T-helper 2 cell treated with Interferon-gamma antibody and Interleukin-4, amounts not matched to agents 100 ng/mL and 5 ng/mL, for 36 hours (primary cell): Measurements from ENCODE around the gene ST3GAL2. TPM values are rescaled to one million over a fixed set of nuclear protein-coding genes. Genes with fewer than 3 reads are reported as not detected.

Source experiments
- intact Hi-C: fragments of 100-400 bp; cut with micrococcal nuclease; formaldehyde crosslinking; loops from one replicate; pipeline ENCODE4 v1.15.1; 2023
- total RNA-seq: library from RNA; stranded (reverse); gene quantifications from 2 replicates; pipeline ENCODE4 v1.2.3, GENCODE V29; 2022

ST3GAL2 gene
- total RNA-seq, 1 donor from 2014 or later: 25.7 TPM

DNA sequence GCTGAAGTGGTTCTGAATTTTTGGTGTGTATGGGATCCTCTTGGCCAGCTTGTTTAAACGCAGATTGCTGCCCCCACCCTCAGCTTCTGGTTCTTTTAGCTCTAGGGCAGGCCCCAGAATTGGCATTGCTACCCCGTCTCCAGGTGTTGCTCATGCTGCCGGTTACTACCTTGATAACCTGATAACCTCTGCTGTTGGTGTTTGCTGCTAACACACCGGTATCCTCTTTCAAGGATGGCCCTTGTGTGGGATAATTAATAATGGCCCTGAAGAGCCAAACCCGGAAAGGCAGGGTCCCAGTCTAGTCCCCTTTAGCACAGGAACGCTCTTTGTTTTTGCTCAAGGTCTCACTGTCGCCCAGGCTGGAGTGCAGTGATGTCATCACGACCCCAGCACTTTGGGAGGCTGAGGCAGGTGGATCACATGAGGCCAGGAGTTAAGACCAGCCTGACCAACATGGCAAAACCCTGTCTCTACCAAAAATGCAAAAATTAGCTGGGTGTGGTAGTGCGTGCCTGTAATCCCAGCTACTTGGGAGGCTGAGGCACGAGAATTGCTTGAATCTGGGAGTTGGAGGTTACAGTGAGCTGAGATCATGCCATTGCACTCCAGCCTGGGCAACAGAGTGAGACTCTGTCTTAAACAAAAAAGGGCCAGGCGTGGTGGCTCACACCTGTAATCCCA is 1.3 kb upstream of the ST3GAL2 start:
- intact Hi-C loops: no loop called here

DNA sequence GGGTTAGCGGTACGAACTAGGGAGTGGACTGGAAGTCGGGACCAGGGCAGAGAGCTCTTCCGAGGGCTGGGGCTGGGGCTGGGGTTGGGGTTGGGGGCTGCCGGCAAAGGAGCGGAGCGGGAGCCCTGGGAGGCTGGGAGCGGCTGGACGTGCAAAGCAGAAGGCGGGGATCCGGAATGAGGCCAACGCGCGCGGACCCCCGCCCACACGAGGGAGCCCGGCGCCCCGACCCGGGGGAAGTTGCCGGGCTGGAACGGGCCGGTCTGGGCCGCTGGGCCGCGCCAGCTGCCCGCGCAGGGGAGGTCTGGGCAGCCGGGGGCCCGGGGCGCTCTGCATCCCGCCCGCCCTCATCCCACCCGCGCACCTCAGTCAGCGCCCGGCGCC is 323 bp downstream of the ST3GAL2 start:
- intact Hi-C loops: loop anchor here (10.0 kb wide), 1 partner anchor 86 kb away; the partner anchor contains the start of genes COG4 and SF3B3

DNA sequence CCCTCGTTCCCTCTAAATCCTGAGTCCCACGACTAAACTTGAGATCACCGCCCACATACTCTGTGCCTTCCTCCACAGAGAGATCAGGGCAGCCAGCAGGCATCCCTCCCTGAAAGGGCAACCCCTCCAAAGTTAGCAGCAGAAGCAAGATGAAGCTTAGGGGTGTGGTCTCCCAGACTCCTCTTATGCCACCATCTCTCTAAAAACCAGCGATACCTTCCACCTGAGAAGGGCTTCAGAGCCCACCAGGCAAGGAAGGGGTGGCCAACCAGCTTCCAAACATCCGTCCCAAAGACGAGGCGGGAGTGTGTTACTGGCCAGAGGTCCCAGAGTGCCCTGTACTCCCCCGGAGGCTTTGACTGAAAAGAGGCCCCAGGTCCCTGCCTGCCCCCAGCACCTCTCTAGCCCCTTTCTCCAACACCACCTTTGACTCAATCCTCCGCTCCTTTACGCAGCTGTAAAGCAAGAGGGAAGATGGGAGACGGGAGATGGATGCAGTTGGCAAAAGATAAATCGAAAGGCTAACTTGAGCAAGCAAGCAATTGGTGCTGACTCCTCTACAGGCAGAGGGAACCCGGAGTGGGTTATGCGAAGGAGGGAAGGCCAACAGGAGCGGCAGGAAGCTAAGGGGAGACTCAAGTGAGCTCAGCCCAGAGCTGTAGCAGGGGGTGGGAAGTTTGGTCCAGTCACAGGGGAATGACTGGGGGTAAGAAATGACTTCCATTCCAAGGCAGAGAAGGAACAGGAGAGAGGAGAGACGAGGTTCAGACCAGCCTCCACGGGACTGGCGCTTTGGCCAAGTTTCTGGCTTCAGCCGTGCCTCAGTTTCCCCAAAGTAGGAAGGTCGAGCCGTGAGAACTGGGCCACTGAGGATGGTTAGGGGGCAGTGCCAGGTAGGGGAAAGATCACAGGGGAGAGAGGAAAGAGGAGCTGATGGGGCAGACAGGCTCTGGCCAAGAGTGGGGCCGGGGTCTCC is 1.0 kb downstream of the ST3GAL2 start:
- intact Hi-C loops: loop anchor here (10.0 kb wide), 1 partner anchor 87 kb away; the partner anchor contains the start of genes COG4 and SF3B3

DNA sequence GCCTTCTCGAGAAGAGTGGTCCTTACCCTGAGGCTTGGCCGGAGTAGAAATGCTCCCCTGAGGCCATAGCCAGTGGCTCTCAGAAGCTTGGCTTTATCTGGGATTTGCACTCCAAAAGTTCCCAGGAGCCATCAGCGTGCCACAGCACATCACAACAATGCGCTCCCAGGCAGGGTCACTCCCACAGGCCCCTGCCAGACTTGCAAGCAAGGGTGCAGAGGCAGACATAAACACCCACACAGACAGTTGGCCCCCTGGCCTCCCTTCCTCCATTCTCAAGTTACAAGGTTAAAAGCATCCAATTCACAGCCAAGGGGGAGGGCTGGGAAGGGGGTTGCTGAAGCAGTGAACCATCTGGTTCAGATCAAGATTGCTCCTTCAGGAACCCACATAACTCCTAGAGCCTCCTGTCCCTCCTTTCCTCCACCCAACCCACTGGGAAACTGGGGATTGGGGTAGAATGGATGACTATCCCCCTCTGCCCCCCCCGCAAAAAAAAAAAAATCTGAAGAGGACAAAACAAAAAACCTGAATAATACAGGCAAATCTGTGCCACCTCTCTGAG is 1.8 kb downstream of the ST3GAL2 start:
- intact Hi-C loops: loop anchor here (10.0 kb wide), 1 partner anchor 88 kb away; the partner anchor contains the start of genes COG4 and SF3B3

DNA sequence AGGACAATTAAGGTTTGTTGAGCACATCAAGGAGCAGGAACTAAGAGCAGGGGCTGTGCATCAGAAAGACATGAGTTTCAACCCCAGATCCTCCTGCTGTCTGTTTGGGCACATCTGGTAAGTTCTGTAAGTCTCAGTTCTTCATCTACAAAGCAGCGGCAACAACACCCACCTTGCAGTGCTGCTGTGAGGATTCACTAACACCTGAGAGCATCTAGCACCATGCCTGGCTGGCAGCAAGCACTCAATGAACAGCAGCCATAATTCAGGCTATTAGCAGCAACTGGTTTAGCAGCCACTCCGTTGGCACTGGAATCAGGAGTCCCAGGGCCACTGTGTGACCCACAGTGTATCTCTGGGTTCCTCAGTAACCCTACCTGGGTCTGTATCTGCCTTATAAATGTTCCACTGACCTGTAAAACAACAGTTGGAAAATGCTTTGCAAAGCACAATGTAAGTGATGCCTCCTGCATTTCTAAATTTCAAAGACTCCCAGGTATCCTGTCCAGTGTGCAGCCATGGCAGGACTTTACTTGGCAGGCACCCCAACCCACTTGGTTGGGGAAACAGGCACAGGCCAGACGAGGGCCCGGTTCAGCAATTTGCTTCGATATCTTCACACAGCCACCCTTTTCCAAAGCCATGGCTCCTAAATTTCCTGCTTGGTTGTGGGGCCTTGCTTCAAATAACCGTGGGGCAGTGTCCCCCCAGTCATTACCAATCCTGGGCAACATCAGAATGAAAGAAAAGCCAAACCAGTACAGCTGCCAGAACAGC is 4.2 kb downstream of the ST3GAL2 start:
- intact Hi-C loops: loop anchor here (10.0 kb wide), 1 partner anchor 90 kb away; the partner anchor contains the start of genes COG4 and SF3B3

DNA sequence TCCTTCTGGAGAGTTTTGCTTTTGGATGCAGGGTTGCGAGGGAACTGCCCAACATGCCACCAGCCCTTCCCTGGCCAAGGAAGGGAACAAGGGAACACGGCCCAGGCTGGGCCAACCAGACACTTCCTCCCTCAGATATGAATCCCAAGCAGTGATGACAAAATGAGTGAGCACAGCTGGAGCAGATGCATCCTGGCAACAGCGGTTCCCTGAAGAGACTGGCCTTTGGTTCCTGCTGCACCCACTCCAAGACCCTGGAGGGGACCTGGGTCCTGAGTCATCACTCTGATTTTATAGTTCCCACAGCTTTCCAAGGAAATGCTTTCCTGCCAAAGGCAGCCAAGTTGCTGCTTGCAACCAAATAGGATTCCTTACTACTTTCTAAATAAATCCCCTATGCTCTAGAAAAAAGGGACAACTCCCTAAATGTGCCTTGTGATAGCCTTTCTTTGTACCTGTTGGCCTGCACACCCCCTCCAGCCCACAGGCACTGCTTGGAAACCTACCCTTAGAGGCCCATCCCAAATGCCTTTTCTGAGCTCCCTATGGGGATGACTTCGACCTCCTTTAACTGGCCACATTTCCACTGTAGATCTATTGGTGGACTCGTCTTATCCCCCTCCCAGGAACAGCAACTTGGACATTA is 5.3 kb downstream of the ST3GAL2 start:
- intact Hi-C loops: loop anchor here (10.0 kb wide), 1 partner anchor 91 kb away; the partner anchor contains the start of genes COG4 and SF3B3

DNA sequence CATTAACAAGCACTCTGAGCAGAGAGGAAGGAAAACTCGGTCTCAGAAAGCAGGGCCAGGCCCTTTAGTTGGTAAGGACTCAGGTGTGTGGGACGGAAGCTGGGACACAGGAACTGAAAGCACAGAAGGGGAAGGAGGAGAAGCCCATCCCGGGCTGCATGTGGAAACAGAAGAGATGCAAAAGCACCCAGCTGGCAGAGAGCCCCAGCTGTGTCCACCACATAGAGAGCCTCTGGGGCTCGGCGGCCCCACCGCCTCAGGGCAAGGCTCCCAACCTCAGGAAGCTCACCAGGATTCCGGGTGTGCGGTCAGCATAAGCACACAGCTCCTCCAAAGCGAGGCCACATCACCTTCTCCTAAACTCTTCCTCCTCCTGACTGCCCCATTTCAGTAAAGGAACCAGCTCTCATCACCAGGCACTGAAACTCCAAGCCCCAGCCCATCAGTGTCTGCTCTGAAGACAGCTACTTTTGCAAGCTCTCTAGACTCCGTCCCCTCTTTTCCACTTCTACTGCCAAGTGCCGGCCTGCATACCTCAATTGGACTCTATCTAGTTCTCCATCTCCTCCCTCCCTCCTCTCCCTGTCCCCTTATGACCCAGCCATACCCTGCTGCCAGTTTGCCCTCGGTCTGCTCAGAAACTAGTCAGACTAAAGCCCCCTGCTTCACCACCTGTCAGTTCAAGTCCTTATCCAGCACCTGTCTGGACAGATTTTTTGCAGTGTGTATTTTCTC is 6.0 kb downstream of the ST3GAL2 start:
- intact Hi-C loops: loop anchor here (10.0 kb wide), 1 partner anchor 92 kb away; the partner anchor contains the start of genes COG4 and SF3B3

DNA sequence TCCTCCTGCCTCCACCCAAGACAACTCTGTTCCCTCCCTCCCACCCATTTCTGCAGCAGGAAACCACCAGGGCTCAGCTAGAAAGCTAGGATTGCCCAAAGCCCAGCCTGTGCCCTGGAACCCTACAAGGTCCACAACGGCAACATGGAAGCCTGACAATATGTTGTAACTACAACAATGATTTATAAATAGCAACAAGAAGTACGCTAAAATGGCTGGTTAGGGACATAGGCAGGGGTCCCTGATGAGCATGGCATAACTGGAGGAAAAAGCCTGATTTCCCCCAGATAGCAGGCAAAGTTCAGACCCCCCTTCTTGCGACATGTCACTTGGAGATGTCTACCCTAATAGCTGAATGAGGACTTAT is 6.6 kb downstream of the ST3GAL2 start:
- intact Hi-C loops: loop anchor here (10.0 kb wide), 1 partner anchor 92 kb away; the partner anchor contains the start of genes COG4 and SF3B3

DNA sequence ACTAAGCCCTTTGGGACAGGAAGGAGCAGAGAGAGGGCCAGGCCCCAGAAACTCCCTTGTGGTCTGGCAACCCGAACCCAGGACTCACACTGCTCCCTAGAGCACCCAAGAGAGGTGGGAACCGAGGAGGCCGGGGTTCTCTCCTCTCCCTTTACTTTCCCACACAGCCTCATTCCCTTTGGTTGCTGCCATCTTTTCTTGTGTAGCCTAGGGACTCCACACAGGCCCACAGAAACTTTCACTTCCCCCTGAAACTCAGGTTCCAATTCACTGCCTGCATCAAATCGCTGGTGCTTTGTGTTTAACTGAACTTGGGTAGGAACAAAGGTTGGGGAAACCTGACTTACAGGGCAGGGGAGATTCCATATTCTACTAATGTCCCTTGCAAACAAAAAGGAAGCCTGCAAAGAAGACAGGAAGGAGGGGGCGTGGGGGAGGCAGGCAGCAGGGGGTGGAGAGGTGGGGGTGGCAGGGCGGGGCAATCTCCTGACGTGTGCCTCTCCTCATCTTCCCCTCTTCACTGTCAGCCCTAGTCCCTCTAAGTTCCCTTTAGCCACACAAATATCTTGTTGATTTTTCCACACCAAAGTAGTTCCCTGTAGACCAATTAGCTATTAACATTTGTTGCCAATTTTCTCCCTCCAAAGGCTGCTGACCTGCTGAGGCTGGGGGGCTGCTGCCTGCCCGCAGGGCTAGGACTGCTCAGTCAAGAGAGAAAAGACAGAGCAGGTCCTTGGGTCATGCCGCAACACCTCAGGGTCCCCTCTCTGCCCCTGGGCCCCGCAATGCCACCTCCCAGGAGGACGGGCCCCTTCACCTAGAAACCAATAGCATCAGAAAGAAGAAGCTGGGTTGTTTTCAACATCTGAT is 8.0 kb downstream of the ST3GAL2 start:
- intact Hi-C loops: loop anchor here (2.0 to 10.0 kb wide), 2 partner anchors 50 to 94 kb away; partner anchors contain the start of genes COG4 and SF3B3

DNA sequence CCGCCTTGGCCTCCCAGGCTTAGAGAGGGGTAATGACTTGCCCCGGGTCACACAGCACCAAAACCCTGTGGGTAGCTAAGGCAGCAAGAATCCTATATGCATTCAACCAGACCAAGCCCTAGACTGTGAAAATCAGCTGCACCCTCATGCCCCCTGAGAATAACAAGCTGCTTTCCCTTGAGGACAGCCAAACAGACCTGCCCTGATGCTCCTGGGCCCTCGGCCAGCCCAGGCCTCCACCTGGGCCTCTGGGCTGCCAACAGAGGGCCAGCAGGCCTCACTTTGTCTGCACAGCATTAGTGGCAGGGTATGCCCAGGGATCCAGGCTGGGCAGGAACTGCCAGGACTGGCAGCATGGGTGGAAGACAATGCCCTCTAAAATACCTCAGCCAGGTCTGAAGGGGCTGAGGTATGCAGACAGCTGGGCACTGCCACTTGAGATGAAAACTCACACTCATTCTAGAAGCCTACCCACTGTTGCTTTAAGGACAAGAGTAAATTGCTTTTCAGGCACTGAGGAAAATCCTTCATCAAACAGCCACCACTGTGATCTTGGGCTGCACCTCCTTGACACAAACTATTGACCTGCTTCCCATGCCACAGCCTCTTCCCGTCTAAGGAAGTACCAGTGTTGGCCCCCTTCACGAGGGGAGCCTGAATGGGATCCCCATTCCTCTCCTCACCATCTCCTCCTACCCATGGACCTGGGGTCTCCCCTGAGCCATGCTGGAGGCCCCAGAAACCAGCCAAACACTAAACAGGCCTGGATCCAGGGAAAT is 8.8 kb downstream of the ST3GAL2 start:
- intact Hi-C loops: loop anchor here (2.0 to 10.0 kb wide), 2 partner anchors 49 to 95 kb away; partner anchors contain the start of genes COG4 and SF3B3

DNA sequence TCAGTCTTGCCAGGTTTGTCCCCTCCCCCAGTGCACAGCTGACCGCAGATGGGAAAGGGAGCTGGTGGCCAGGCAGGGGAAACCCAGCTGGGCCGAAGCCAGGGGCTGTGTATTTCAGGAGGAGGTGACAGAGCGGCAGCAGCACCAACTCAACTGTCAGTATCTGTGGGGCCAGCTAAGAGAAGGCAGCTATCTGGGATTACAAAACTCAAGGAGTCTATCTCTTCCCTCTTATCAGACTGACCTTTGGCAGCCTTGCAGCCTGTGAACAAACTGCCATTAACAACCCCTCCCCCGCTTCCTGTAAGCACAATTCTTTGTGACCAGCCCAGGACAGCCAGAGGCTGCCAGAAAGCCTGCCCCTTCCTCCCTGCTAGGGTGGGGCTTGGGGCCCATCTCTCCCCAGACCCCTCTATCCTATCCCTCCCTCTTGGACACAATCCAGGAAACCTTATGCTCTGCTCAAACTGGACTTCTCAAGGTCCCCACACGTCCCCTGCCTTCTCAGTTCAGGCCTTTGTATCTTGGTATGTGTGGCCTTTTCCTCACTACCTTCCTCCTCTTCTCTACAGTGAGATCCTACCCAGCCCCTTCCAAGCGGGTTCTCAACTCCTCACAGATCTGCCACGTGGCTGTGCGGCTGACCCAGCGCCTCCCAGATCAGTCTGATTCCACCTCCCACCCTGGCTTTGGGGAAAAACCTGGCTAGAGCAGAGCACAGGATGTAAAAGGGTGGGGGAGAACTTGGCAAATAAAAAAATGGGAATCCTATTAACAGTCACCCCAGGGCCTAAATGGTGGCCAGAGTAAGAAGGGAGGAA is 10.5 kb downstream of the ST3GAL2 start:
- intact Hi-C loops: no loop called here

DNA sequence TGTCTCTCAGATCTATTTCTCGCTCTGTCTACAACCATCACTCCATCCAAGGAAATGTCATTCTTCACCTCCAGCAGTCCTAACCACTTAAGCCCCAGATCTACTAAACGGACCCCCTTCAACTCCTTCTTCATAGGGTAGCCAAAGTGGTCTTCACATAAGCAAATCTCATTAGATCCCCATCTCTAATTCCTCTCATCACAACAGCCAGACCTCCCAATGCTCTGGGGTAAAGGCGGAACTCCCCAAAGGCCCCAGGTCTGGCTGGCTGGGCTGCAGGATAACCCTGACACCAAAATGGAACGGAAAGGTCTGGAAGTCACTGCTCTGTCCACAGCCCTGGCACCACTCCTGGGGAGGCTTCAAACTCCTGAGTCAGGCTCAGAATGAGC is 11.1 kb downstream of the ST3GAL2 start:
- intact Hi-C loops: no loop called here

DNA sequence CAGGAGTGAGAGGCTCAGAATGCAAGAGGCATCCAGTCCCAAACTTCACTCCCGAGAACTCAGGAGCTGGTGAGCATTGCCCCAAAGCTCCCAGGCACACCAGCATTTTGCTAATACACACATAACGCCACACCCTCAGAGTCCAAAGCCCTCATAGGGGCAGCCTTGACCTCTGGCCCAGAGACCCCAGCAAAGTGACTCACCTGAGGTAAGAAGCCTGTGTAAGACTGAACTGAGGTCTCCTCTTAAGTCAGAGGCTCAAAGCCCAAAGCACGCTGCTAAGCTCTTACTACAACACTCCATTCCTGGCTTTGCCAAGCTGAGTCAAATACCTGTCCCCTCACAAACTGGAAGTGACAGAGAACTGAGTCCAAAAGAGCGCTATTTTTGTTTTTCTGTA is 16.4 kb downstream of the ST3GAL2 start:
- intact Hi-C loops: no loop called here

DNA sequence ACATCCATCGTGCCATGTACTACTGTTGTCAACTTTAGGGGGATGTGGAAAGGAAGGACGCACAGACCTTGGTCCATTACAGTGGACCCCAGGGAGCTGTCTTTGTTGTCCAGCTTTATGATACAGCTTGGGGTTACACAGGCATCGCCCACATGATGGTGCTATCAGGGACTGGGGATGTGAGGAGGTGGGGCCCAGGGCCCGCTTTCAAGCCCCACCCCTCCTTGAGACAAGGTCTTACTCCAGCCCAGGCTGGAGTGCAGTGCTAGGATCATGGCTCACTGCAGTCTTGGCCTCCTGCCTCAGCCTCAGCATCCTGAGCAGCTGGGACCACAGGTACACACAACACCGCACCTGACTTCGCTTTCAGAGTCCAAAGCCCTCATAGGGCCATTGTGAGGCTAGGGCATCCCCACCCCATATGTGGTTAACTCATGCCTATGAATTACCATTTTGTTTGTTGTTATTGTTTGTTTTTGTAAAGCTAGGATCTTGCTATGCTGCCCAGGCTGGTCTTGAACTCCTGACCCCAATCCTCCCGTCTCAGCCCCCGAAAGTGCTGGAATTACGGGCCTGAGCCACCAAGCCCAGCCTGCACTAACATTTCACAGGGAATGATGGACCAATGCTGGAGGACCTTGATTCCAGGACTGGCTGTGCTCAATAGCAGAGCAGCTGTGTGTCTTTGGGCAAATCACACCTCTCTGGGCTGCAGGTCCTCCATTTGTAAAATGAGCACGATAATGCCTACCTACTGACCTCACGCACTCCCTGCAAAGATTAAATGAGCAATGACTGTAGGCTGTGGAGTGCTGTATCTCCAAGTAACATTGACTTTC is 17.2 kb downstream of the ST3GAL2 start:
- intact Hi-C loops: no loop called here

DNA sequence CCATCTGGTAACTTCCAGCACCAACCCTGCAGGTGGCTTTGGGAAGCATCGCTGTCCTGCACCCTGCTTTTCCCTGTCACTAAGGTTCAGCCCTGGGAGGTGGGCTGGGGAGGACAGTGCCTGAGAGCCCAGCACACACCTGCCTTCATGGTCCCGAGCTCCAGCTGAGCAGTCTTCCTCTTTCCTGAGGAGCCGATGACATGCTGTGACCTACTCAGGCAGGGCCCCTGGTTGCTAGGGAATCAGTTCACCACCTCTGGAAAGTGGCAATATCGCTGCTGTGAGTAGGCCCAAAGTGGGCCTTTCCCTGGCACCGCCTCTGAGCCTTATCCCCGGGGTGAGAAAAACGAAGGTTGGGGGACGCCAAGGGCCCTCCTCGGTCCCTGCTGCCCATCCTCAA is 17.9 kb downstream of the ST3GAL2 start:
- intact Hi-C loops: no loop called here
